ENCODE results near the gene PCYT1A.
"Not testable (repeated sequence)": the region's sequence is repeated elsewhere in the genome, so short reads cannot be mapped to it uniquely, and the experiment has no call there.

The PCYT1A gene

GRCh38 chr3:196251918-196252317, 35.6 kb downstream of the PCYT1A start:
- no peak overlapping the region for H3K4me3 Mint-ChIP-seq
- H3K4me1 Mint-ChIP-seq = no peaks in the 10 kb centered on the region
- H3K36me3 Mint-ChIP-seq (ENCODE audit: low read depth) = peaks cover 26% of the 10 kb centered on the region
- no peak overlapping the region for H3K27ac Mint-ChIP-seq
- H3K27me3 Mint-ChIP-seq (ENCODE audit: low read depth, poor library complexity) = no peaks in the 10 kb centered on the region
- DNase-seq = no peak
- TF ChIP-seq CTCF (IDR thresholded peaks at IDR 0.05) = no peak
- H3K9me3 Mint-ChIP-seq = no peaks in the 10 kb centered on the region

- Mint-ChIP-seq H3K27me3 (ENCODE audit: low read depth, poor library complexity) (no peaks in the 10 kb centered on the region), H3K4me1 (no peaks in the 10 kb centered on the region)
Observed at GRCh38 chr3:196246612-196247308, 40.8 kb downstream of the PCYT1A start.

GRCh38 chr3:196244166-196244565, 43.4 kb downstream of the PCYT1A start:
- H3K9me3 Mint-ChIP-seq = peaks cover 22% of the 10 kb centered on the region
- H3K27ac Mint-ChIP-seq = not testable (repeated sequence)

More at GRCh38 chr3:196246612-196247308, 40.8 kb downstream of the PCYT1A start:
- no peak for TF ChIP-seq CTCF (IDR thresholded peaks at IDR 0.05)
- Mint-ChIP-seq H3K36me3 (ENCODE audit: low read depth) (peaks cover 54% of the 10 kb centered on the region), H3K27ac (no peak overlapping the region), H3K9me3 (peaks cover 22% of the 10 kb centered on the region), H3K4me3 (no peak overlapping the region)
- DNase-seq = no peak

GRCh38 chr3:196241704-196242103, 45.8 kb downstream of the PCYT1A start:
- no peak for TF ChIP-seq CTCF (IDR thresholded peaks at IDR 0.05)
- no peak overlapping the region for H3K4me3 Mint-ChIP-seq
- H3K9me3 Mint-ChIP-seq = peaks cover 22% of the 10 kb centered on the region
- H3K27ac Mint-ChIP-seq = no peak overlapping the region
- peaks cover 52% of the 10 kb centered on the region for H3K36me3 Mint-ChIP-seq (ENCODE audit: low read depth)
- DNase-seq = no peak
- H3K27me3 Mint-ChIP-seq (ENCODE audit: low read depth, poor library complexity) = no peaks in the 10 kb centered on the region
- H3K4me1 Mint-ChIP-seq = no peaks in the 10 kb centered on the region

More at GRCh38 chr3:196244166-196244565, 43.4 kb downstream of the PCYT1A start:
- not testable (repeated sequence) for H3K27me3 Mint-ChIP-seq (ENCODE audit: low read depth, poor library complexity); H3K4me1 Mint-ChIP-seq; DNase-seq; H3K4me3 Mint-ChIP-seq
- H3K36me3 Mint-ChIP-seq (ENCODE audit: low read depth) = peaks cover 56% of the 10 kb centered on the region

- Mint-ChIP-seq H3K9me3 (peaks cover 17% of the 10 kb centered on the region), H3K27ac (no peak overlapping the region), H3K27me3 (ENCODE audit: low read depth, poor library complexity) (no peaks in the 10 kb centered on the region), H3K4me3 (no peak overlapping the region), H3K4me1 (no peaks in the 10 kb centered on the region), H3K36me3 (ENCODE audit: low read depth) (peaks cover 44% of the 10 kb centered on the region)
- no peak for DNase-seq
- no peak for TF ChIP-seq CTCF (IDR thresholded peaks at IDR 0.05)
Observed at GRCh38 chr3:196240424-196240823, 47.1 kb downstream of the PCYT1A start.

- H3K36me3 Mint-ChIP-seq (ENCODE audit: low read depth) = peaks cover 33% of the 10 kb centered on the region
- H3K4me3 Mint-ChIP-seq = no peak overlapping the region
- no peak for TF ChIP-seq CTCF (IDR thresholded peaks at IDR 0.05)
- H3K27ac Mint-ChIP-seq = peak overlapping the region; percentile 58
- H3K9me3 Mint-ChIP-seq = peaks cover 13% of the 10 kb centered on the region
- DNase-seq = no peak
- no peaks in the 10 kb centered on the region for H3K27me3 Mint-ChIP-seq (ENCODE audit: low read depth, poor library complexity)
- no peaks in the 10 kb centered on the region for H3K4me1 Mint-ChIP-seq
Observed at GRCh38 chr3:196238612-196239560, 48.6 kb downstream of the PCYT1A start.

Measured in nephron progenitor cell (in vitro differentiated cells).